Stimulated activated CD4-positive, alpha-beta T cell treated with anti-CD3 and anti-CD28 coated beads, Interleukin-15, amount 100 ng/mL, for 24 hours (primary cell): ENCODE measurements around the gene SDR9C7.
"Not testable (repeated sequence)": the region's sequence is repeated elsewhere in the genome, so short reads cannot be mapped to it uniquely, and the experiment has no call there.

Source experiments
- DNase-seq: peaks from one replicate; pipeline ENCODE4 v3.0.0-alpha.2; 2020

SDR9C7 gene

DNA sequence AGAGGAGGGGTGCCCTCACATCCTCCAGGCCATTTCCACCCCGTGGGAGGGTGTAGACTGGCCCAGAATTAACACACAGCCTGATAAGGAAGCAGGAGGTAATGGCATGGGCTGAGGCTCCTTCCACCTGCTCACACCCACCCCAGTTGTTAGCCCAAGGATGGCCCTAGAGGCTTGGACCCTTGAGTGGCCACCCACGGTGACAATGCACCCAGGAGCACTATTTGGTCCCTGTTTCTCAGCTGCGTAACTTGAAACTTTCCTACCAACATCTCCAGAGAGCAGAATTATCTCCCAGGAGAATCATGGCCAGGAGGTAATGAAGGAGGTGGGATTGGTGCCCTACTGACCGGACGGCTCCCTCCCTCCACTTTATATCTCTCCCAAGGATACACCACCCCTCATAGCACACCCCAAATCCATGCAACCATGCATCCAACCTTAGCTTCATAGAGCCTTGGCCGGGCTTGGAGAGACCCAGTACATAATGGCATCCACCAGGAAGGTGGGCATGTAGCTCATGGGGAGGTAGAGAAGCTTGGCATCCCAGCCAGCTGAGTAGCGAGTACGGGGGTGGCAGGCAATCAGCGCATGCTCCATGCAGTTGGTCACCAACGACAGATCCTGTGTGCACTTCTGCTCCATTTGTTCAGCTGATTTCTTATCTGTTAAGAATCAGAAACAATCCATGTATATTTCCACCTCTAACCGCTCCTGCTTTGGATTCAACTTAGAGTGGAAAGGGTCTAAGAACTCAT, 17.6 kb upstream of the SDR9C7 start:
- DNase-seq, result no peak

DNA sequence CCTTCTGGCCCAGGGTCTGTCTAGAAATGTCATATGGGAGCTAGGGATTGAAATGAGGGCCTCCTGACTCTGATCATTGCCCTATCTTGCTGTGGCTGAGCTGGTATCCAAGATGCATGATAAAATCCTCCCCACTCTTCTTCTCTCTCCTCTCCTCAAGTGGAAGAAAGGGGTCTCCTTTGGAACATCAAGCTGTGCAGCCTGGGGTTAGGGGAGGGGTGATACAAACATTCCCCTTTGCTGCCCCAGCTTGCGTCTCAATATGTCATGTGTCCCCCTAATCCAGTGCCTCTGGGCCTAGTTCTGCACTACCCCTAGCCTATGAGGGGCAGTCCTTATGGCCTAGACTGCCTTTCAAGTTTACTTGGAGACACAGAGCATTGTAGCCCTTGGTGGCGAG, 14.7 kb upstream of the SDR9C7 start:
- no peak for DNase-seq

DNA sequence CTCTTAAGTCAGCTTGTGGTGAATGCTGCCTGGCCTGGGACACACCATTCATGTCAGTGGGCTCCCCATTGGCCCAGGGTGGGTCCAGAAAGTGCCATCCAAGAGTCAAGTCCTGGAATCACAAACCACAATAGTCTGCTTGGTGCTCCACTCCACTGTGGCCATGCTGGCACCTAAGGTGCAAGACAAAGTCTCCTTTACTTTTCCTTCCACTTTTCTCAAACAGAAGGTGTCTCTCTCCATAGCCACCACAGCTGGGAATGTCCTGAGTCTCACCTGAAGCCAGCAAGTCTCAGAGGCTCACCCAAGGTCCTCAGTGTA, 14.2 kb upstream of the SDR9C7 start:
- no peak for DNase-seq

DNA sequence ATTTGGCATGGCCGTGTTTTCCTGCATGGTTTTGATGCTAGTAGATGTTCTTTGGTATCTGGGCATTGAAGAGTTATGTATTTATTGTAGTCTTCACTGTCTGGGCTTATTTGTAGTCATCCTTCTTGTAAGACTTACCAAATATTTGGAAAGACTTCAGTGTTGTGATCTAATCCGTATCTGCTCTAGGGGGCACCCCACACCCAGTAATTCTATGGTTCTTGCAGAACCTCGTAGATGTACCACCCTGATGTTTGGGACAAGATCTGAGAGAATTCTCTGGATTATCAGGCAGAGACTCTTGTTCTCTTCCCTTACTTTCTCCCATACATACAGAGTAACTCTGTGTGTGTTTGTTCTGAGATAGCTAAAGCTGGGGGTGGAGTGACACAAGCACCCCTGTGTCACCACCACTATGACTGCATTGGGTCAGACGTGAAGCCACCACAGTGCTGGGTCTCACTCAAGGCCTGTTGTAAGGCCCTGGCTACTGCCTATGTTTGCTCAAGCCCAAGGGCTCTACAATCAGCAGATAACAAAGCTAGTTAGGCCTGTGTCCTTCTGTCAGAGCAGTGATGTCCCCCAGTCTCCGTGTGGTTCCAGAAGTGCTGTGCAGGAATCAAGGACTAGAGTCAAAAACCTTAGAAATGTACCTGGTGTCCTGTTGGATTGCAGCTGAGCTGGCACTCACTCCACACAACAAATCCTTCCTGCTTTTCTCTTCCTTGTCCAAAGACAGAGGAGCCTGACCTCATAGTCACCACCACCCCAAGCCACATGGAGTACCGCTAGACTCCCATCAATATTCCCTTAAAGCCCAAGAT, 13.6 kb upstream of the SDR9C7 start:
- DNase-seq, result no peak

DNA sequence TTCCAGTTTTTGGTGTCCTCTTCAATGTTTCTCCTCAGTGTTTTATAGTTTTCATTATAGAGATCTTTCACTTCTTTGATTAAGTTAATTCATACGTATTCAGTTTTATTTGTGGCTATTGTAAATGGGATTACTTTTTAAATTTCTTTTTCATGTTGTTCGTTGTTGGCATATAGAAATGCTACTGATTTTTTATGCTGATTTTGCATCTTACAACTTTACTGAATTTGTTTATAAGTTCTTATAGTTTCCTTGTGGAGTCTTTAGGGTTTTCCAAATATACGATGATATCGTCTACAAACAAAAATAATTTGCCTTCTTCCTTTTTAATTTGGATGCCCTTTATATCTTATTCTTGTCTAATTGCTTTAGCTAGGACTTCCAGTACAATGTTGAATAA, 9.7 kb upstream of the SDR9C7 start:
- DNase-seq, result no peak

DNA sequence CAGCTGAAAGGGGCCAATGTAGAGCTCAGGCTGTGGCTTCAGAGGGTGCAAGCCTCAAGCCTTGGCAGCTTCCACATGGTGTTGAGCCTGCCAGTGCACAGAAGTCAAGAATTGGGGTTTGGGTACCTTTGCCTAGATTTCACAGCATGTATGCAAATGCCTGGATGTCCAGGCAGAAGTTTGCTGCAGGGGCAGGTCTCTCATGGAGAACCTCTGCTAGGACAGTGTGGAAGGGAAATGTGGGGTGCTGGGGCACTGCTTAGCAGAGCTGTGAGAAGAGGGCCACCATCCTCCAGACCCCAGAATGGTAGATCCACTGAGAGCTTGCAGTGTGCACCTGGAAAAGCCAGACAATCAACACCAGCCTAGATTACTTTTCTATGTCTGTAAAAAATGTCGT, 9.2 kb upstream of the SDR9C7 start:
- not testable (repeated sequence) for DNase-seq

DNA sequence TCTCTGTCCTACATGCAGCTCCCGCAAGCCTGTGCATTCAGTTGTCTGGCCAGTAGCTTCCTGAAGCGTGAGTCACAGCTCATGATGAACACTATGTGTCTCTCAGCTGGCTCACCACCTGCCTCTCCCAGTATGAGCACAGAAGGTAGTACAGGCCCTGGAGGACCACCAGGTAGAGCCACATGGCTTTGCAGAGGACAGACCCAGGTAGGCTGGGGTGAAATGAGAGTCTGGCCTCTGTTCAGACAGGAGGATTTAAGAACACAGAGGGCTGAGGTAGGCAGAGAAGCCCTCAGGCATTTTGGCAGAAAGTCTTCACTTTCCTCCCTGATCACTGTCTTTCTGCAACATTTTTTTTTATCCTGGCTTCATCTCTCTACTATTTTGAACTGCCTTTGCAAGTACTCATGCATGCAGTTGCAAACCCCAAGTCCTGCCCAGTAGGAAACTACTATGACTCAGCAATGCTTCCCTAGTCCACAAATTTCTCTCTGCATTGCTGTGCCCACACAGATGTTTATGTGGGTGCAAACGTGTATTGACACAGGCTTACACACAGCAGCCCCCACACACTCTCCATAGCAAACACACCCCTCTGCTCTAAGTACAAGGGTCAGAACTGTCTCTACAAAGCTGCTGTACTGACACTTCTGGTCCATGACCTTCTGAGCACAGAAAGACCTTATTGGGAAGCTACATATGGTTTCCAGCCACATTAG, 7.2 kb upstream of the SDR9C7 start:
- no peak for DNase-seq

DNA sequence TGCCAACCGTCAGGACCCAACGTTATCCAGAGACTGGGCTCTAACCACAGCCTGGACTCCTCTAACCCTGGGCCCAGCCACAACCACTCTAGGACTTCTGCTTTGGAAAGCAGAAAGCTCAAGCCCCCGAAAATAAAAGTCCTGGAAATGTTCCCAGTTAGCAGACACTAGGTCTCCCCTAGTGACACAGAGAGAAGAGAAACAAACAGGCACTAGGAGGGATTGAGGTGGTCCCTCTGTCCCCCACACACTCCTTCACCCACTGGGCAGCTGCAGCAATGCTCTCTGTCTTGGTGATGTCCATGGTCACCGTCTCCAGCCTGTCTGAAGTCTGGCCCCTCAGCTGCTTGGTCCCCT, 6.7 kb upstream of the SDR9C7 start:
- DNase-seq, result not testable (repeated sequence)

DNA sequence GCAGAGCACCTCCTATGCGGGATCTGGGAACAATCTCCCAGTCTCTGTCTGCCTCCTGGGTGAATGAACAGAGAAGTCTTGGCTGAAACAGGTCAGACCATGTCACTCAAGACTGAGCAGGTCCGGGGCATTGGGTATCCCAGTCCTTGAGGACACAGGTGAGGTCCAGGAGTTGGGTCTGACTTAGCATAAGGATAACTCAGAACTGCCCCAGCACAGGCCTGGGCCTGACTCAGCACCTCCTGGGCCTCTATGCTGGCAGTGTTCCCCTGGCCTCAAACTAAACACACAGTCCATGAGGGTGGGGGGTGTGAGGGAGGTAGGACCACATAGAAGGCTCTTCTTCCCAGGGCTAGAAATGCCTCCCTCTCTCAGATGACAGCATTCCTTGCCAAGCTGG, 1.5 kb upstream of the SDR9C7 start:
- no peak for DNase-seq

DNA sequence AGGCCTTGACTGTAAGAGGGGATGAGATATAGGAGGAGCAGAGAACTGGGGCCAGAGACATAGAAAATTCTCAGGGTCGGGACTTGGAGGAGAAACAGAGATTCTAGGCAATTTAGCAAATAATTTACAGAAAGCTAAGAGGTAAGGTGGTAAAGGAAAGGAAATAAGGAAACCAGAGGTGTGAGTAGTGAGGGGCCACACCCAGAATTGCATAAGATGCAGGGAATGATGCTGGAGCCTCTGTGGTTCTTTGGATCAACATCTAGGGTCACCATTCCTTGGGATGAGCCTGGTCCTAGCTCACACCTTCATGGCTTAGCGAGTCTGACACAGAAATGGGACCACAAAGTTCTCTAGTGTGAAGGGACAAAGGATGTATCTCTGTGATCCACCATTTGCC, 949 bp upstream of the SDR9C7 start:
- DNase-seq, result no peak

DNA sequence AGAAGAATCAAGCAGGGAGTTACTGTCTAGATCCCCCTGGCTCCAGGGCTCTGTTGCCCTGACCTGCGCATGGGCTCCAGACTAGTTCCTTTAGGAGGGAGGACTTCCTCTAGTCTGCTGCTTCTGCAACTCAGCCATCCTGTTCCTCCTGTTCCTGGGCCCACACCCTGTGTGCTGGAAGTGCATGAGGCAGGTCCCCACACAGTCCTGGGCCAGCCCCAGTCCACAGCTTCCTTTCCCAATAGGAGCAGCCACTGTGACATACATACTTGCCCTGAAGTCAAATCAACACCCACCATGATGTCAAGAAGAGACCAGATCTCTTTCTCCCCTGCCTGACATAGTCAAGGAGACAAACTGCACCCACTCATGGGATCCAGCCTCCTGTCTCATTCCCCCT, 1.3 kb downstream of the SDR9C7 start:
- no peak for DNase-seq

DNA sequence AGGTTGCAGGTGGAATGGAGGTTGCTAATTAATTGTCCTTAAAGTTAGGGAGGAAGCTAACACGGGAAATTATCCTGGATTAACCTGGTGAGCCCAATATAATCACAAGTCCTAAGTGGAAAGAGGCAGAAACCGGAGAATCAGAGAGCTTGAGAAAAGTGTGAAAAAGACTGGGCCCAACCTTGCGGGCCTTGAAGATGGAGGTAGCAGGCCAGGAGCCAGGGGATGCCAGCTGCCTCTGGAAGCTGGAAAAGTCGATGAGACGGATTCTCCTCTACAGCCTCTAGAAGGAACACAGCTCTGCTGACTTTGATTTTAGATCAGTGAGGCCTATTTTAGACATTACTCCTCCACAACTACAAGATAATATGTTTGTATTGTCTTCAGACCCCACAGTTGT, 2.1 kb downstream of the SDR9C7 start:
- DNase-seq, result no peak

DNA sequence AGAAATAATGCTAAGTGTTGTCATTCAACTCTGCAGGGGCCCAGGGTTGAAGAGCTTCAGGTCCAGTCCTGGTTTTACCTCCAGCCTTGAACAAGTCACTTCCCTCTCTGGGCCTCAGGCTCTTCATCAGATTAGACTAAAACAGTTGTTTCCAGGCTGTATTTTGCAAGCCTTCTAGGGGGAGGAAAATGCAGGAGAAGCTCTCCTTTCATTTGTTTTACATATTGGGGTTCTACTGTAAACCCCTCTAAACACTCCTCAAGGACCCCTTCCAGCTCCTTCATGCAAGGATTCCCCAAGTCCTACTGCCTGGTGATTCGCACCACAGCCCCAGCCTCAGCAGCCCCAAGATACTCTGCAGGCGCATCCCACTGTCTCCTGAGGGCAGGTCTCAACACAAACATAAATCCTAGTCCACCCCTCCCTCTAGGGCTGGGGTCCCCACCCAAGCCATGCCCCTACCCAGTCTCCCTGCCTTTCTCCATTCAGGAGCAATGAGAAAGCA, 2.7 kb downstream of the SDR9C7 start:
- peak; percentile 23 for DNase-seq

DNA sequence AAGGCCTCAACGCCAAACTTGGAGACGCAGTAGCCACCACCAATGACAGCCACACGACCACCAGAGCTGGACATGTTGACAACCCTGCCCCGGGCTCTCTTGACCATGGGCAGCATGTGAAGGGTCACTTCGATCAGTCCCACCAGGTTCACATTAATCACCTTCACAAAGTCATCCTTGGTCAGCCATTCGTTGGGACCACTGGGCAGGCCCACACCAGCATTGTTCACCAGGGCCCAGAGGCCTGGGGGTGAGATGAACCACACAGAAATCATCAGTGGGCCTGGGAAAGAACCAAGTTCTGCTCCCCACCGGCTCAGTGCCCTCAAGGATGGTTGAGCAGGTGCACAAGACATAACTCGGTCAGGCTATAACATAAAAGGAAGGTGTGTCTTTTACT, 4.0 kb downstream of the SDR9C7 start:
- no peak for DNase-seq

DNA sequence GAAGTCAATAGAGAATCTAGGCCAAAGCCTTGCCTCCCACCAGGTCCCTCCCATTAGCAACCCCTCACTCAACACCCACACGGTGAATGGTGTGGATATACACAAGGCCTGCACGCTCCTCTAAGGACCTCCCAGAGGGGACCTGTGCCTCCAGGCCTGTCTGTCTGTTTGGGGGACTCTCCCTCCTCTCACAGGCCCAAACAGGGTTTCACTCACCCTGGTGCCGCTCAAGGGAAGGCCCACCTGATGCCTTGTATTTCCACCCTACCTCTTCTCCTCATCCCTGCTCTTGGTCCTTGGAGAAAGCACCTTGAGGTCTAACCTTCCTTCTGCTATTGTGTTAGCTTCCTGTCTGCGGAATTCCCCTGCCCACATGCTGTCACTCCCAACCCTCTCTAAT, 4.4 kb downstream of the SDR9C7 start:
- DNase-seq, result no peak

DNA sequence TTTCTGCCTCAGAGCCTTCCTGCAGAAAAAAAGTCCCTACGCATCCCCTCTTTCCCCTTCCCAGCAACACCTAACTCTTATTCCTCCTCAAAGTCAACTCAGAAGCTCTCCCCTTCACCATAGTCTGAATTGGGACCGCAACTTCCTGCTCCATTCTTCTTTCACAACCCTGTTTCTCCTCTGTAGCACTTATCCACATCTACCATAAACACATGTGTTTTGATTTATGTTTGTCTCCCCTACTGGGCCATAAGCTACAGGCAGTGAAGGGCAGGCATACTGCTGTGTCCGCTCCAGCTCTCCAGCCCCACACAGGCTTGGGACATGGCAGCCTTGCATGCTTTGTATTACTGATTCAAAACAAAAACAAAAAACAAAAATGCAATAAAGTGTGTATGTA, 5.9 kb downstream of the SDR9C7 start:
- no peak for DNase-seq

DNA sequence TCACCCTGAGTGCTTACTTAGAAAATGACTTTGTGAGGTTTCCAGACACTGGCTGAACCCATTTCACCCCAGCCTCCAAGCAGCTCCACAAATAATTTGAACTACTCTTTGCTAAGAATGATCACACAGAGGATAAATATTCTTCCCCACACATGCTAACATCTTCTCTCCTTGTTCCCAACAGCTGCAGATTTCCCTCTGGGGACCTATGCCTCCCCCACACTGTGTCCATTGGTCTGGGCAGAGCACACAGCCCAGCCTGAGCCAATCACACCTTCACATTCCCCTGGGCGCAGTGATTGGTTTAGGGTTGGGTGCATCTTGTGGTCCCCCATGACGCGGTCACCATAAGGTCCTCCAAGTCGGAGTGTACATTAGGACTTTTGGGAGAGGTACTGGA, 6.9 kb downstream of the SDR9C7 start:
- DNase-seq, result no peak

DNA sequence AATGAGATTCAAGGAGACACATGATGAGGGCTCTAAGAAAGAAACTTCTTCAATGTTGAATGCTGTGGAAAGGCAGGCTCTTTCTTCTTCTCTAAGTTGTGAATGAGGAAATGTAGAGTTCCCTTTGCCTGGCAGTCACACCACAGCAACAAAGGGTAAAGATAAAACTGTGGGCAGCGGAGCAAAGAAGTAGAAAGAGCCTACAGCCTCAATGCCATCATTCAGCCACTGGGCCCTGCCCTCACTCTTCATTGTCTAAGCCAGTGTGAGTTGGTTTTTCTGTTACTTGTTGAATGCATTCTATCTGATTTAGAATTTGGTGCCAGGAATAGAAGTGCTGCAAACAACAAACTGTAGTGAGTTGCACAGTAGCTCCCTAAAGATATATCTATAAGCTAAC, 12.2 kb downstream of the SDR9C7 start:
- no peak for DNase-seq

DNA sequence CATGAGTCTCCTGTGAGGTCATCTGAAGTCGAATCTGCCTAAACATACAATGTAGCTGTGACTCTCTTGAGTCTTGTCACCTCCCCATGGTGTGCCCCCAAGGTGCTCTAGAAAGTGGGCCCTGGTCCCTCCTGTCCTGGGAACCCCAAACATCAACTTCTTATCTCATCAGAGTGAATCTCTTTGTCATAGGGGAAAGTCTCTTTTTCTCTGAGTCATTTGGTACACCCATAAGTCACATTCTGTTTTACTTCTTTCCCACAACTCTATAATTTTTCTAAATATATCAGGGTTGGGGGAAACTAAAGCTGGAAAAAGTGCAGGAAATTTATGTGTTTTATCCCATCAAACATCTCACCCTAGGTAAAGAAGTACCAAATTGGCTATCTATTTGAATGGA, 12.9 kb downstream of the SDR9C7 start:
- DNase-seq, result no peak

DNA sequence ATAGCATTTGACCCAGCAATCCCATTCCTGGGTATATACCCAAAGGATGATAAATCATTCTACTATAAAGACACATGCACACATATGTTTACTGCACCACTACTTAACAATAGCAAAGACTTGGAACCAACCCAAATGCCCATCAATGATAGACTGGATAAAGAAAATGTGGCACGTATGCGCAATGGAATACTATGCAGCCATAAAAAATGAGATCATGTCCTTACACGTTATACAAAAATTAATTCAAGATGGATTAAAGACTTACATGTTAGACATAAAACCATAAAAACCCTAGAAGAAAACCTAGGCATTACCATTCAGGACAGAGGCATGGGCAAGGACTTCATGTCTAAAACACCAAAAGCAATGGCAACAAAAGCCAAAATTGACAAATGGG, 16.1 kb downstream of the SDR9C7 start:
- not testable (repeated sequence) for DNase-seq

DNA sequence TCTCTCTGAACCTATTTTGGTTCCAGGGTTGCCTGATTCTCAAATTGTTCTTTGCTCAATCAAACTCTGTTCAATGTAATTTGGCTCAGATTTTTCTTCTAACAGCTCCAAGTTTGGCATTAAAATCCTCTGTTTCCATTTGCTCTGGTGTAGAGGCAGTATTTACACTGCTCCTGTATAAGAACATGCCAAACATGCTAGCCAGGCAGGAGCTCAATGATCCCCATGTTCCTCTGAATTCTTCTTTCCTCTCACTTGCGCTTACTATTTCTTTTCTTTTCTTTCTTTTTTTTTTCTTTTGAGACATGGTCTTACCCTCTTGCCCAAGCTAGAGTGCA, 17.2 kb downstream of the SDR9C7 start:
- DNase-seq, result no peak

DNA sequence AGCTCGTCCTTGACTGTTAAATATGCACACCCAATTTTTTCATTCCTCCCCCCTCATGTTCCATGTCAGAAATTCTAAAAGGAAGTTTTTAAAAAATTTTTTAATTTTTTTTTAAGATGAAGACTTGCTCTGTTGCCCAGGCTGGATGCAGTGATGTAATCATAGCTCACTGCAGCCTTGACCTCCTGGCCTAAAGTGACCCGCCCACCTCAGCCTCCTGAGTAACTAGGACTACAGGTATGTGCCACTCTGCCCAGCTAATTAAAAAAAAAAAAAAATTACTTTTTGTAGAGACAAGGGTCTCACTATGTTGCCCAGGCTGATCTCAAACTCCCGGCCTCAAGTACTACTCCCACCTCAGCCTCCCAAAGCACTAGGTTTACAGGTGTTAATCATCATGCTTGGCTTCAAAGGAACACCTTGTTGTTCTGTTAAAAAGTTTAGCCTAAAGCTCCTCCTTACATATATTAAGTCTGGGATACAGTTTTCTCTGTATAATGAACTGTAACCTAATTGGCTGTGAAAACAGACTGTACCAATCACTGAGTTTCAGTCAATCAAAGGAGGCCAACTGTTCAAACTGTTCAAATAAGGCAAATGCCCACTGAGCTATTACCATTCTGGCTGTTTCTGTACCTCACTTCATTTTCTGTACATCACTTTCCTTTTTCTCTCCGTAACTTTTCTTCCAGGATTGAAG, 17.8 kb downstream of the SDR9C7 start:
- no peak for DNase-seq

DNA sequence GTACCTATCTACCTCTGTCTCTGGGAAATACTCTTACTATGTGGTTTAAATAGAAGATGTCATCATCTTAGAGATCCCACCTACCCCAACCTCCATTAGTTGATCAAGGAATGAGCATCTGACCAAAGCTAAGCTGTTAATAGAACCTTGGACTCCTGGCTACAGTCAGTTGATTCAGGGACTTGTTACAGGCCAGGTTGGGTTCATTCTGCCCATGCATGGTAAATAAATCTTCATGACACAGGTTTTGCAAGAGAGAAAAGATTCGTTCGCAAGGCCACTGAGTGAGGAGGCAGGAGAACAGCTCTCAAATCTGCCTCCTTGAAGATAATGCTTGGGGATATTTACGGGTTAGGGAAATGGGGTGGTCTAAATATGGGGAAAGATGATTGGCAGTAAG, 19.5 kb downstream of the SDR9C7 start:
- no peak for DNase-seq

DNA sequence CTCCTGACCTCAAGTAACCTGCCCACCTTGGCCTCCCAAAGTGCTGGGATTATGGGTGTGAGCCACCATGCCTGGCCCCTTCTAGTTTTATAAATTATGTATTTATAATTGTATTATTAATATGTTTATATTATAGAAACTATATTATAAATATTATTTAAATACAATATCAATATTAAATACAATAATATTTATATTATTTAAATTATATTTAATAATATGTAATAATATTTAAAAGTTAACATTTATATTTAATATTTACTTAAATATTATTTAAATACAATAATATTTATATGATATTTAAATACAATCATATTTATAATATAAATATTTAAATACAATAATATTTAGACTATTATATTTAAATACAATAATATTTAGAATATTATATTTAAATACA, 20.0 kb downstream of the SDR9C7 start:
- DNase-seq, result no peak
